ENCODE measurements around the gene CD300H.

CD300H gene

GRCh38 chr17:74529243-74529642 lies 38.1 kb downstream of the CD300H start:
- no peaks in the 10 kb centered on the region for H3K4me1 ChIP-seq (ENCODE audit: control insufficient read depth, insufficient read depth, low read depth, low read length)
- no peak overlapping the region for H3K4me3 ChIP-seq (ENCODE audit: insufficient read depth in 1 of 2, low read depth in 1 of 2, low read length in 2 of 2)
- no peaks in the 10 kb centered on the region for H3K79me1 ChIP-seq (replicated peaks; ENCODE audit: low read length, poor library complexity, severe bottlenecking)
- H3K23ac ChIP-seq (ENCODE audit: low read length in 2 of 2) = no peak overlapping the region
- WGBS = 81% methylated on average over 5 of the region's 5 CpGs
- no peak overlapping the region for H2AFZ ChIP-seq (ENCODE audit: low read depth, low read length)
- H2BK12ac ChIP-seq (ENCODE audit: low read length in 2 of 2) = no peak overlapping the region
- no peak overlapping the region for H2BK5ac ChIP-seq (ENCODE audit: low read depth, low read length, poor library complexity, severe bottlenecking)
- H3K27ac ChIP-seq (ENCODE audit: low read length, poor library complexity, severe bottlenecking) = no peak overlapping the region
- no peak overlapping the region for H4K91ac ChIP-seq (ENCODE audit: low read length)
- no peak overlapping the region for H2BK15ac ChIP-seq (ENCODE audit: low read depth, poor library complexity, severe bottlenecking)
- H3K4me2 ChIP-seq (ENCODE audit: low read length, poor library complexity, severe bottlenecking) = no peak overlapping the region
- no peak overlapping the region for H3K4ac ChIP-seq (ENCODE audit: low read depth in 1 of 2, low read length in 2 of 2)
- no peak overlapping the region for H3K14ac ChIP-seq (ENCODE audit: low read length in 2 of 2)
- peaks cover 0 to 36% of the 10 kb centered on the region in 2 experiments for H3K27me3 ChIP-seq (ENCODE audit: control insufficient read depth in 1 of 2, insufficient read depth in 1 of 2, low read length in 2 of 2)
- H2AK5ac ChIP-seq (ENCODE audit: low read length, severe bottlenecking) = no peak overlapping the region
- no peak for DNase-seq
- H3K9ac ChIP-seq (ENCODE audit: low read length) = no peak overlapping the region
- H3K36me3 ChIP-seq (ENCODE audit: control insufficient read depth in 1 of 2, insufficient read depth in 2 of 2, low read depth in 1 of 2, low read length in 2 of 2) = no peaks in the 10 kb centered on the region
- H4K8ac ChIP-seq (ENCODE audit: low read length) = no peak overlapping the region
- H3K9me3 ChIP-seq (ENCODE audit: control insufficient read depth, low read length) = peaks cover 5% of the 10 kb centered on the region
- H3K18ac ChIP-seq (ENCODE audit: low read depth in 1 of 2, low read length in 2 of 2) = no peak overlapping the region
- no peak overlapping the region for H2BK120ac ChIP-seq (ENCODE audit: low read depth, low read length)

- Histone ChIP-seq H4K91ac (ENCODE audit: low read length) (no peak overlapping the region), H3K27me3 (ENCODE audit: control insufficient read depth in 1 of 2, insufficient read depth in 1 of 2, low read length in 2 of 2) (peaks cover 0 to 41% of the 10 kb centered on the region in 2 experiments), H4K8ac (ENCODE audit: low read length) (no peak overlapping the region), H3K4me3 (ENCODE audit: insufficient read depth in 1 of 2, low read depth in 1 of 2, low read length in 2 of 2) (no peak overlapping the region), H3K23ac (ENCODE audit: low read length in 2 of 2) (no peak overlapping the region), H2AFZ (ENCODE audit: low read depth, low read length) (no peak overlapping the region), H2BK120ac (ENCODE audit: low read depth, low read length) (no peak overlapping the region), H3K9me3 (ENCODE audit: control insufficient read depth, low read length) (peaks cover 5% of the 10 kb centered on the region), H3K79me1 (replicated peaks; ENCODE audit: low read length, poor library complexity, severe bottlenecking) (no peaks in the 10 kb centered on the region), H3K4me1 (ENCODE audit: control insufficient read depth, insufficient read depth, low read depth, low read length) (no peaks in the 10 kb centered on the region), H3K4ac (ENCODE audit: low read depth in 1 of 2, low read length in 2 of 2) (no peak overlapping the region), H3K9ac (ENCODE audit: low read length) (no peak overlapping the region), H3K27ac (ENCODE audit: low read length, poor library complexity, severe bottlenecking) (no peak overlapping the region), H3K4me2 (ENCODE audit: low read length, poor library complexity, severe bottlenecking) (no peak overlapping the region), H2BK15ac (ENCODE audit: low read depth, poor library complexity, severe bottlenecking) (no peak overlapping the region), H2AK5ac (ENCODE audit: low read length, severe bottlenecking) (no peak overlapping the region), H3K36me3 (ENCODE audit: control insufficient read depth in 1 of 2, insufficient read depth in 2 of 2, low read depth in 1 of 2, low read length in 2 of 2) (no peaks in the 10 kb centered on the region), H3K14ac (ENCODE audit: low read length in 2 of 2) (no peak overlapping the region), H3K18ac (ENCODE audit: low read depth in 1 of 2, low read length in 2 of 2) (no peak overlapping the region), H2BK12ac (ENCODE audit: low read length in 2 of 2) (no peak overlapping the region), H2BK5ac (ENCODE audit: low read depth, low read length, poor library complexity, severe bottlenecking) (no peak overlapping the region)
- no peak for DNase-seq
- 84% methylated on average over 6 of the region's 8 CpGs for WGBS
These were observed 38.7 kb downstream of the CD300H start for GRCh38 chr17:74528491-74529199.

- WGBS = 79% methylated on average over 7 of the region's 8 CpGs
- H4K91ac ChIP-seq (ENCODE audit: low read length) = no peak overlapping the region
These were observed 39.6 kb downstream of the CD300H start for GRCh38 chr17:74527756-74528155.

GRCh38 chr17:74527081-74527480 lies 40.2 kb downstream of the CD300H start:
- WGBS = 77% methylated on average over 5 of the region's 5 CpGs
- Histone ChIP-seq H2BK5ac (ENCODE audit: low read depth, low read length, poor library complexity, severe bottlenecking) (no peak overlapping the region), H3K4me1 (ENCODE audit: control insufficient read depth, insufficient read depth, low read depth, low read length) (no peaks in the 10 kb centered on the region), H3K4ac (ENCODE audit: low read depth in 1 of 2, low read length in 2 of 2) (no peak overlapping the region), H3K4me2 (ENCODE audit: low read length, poor library complexity, severe bottlenecking) (no peak overlapping the region), H2BK15ac (ENCODE audit: low read depth, poor library complexity, severe bottlenecking) (no peak overlapping the region), H3K27me3 (ENCODE audit: control insufficient read depth in 1 of 2, insufficient read depth in 1 of 2, low read length in 2 of 2) (peaks cover 0 to 35% of the 10 kb centered on the region in 2 experiments), H3K36me3 (ENCODE audit: control insufficient read depth in 1 of 2, insufficient read depth in 2 of 2, low read depth in 1 of 2, low read length in 2 of 2) (no peaks in the 10 kb centered on the region), H4K91ac (ENCODE audit: low read length) (no peak overlapping the region), H2BK120ac (ENCODE audit: low read depth, low read length) (no peak overlapping the region), H4K8ac (ENCODE audit: low read length) (no peak overlapping the region), H3K79me1 (replicated peaks; ENCODE audit: low read length, poor library complexity, severe bottlenecking) (no peaks in the 10 kb centered on the region), H2AK5ac (ENCODE audit: low read length, severe bottlenecking) (no peak overlapping the region), H3K27ac (ENCODE audit: low read length, poor library complexity, severe bottlenecking) (no peak overlapping the region), H3K18ac (ENCODE audit: low read depth in 1 of 2, low read length in 2 of 2) (no peak overlapping the region), H3K9ac (ENCODE audit: low read length) (no peak overlapping the region), H3K14ac (ENCODE audit: low read length in 2 of 2) (no peak overlapping the region), H3K23ac (ENCODE audit: low read length in 2 of 2) (no peak overlapping the region), H2BK12ac (ENCODE audit: low read length in 2 of 2) (no peak overlapping the region), H3K9me3 (ENCODE audit: control insufficient read depth, low read length) (peaks cover 19% of the 10 kb centered on the region), H3K4me3 (ENCODE audit: insufficient read depth in 1 of 2, low read depth in 1 of 2, low read length in 2 of 2) (no peak overlapping the region), H2AFZ (ENCODE audit: low read depth, low read length) (no peak overlapping the region)
- no peak for DNase-seq

More at GRCh38 chr17:74527756-74528155, 39.6 kb downstream of the CD300H start:
- H3K4me2 ChIP-seq (ENCODE audit: low read length, poor library complexity, severe bottlenecking) = no peak overlapping the region
- H3K9ac ChIP-seq (ENCODE audit: low read length) = no peak overlapping the region
- no peak overlapping the region for H3K23ac ChIP-seq (ENCODE audit: low read length in 2 of 2)
- H3K18ac ChIP-seq (ENCODE audit: low read depth in 1 of 2, low read length in 2 of 2) = no peak overlapping the region
- H2BK120ac ChIP-seq (ENCODE audit: low read depth, low read length) = no peak overlapping the region
- no peak overlapping the region for H2BK15ac ChIP-seq (ENCODE audit: low read depth, poor library complexity, severe bottlenecking)
- no peak for DNase-seq
- H2BK12ac ChIP-seq (ENCODE audit: low read length in 2 of 2) = no peak overlapping the region
- no peak overlapping the region for H3K14ac ChIP-seq (ENCODE audit: low read length in 2 of 2)
- H3K4ac ChIP-seq (ENCODE audit: low read depth in 1 of 2, low read length in 2 of 2) = no peak overlapping the region
- no peak overlapping the region for H2BK5ac ChIP-seq (ENCODE audit: low read depth, low read length, poor library complexity, severe bottlenecking)
- H3K27ac ChIP-seq (ENCODE audit: low read length, poor library complexity, severe bottlenecking) = no peak overlapping the region
- no peak overlapping the region for H2AFZ ChIP-seq (ENCODE audit: low read depth, low read length)
- no peak overlapping the region for H2AK5ac ChIP-seq (ENCODE audit: low read length, severe bottlenecking)
- peaks cover 0 to 36% of the 10 kb centered on the region in 2 experiments for H3K27me3 ChIP-seq (ENCODE audit: control insufficient read depth in 1 of 2, insufficient read depth in 1 of 2, low read length in 2 of 2)
- no peak overlapping the region for H4K8ac ChIP-seq (ENCODE audit: low read length)
- H3K9me3 ChIP-seq (ENCODE audit: control insufficient read depth, low read length) = peaks cover 14% of the 10 kb centered on the region
- H3K79me1 ChIP-seq (replicated peaks; ENCODE audit: low read length, poor library complexity, severe bottlenecking) = no peaks in the 10 kb centered on the region
- no peaks in the 10 kb centered on the region for H3K4me1 ChIP-seq (ENCODE audit: control insufficient read depth, insufficient read depth, low read depth, low read length)
- H3K4me3 ChIP-seq (ENCODE audit: insufficient read depth in 1 of 2, low read depth in 1 of 2, low read length in 2 of 2) = no peak overlapping the region
- H3K36me3 ChIP-seq (ENCODE audit: control insufficient read depth in 1 of 2, insufficient read depth in 2 of 2, low read depth in 1 of 2, low read length in 2 of 2) = no peaks in the 10 kb centered on the region
